ENCODE measurements around the gene DNAJC18.

The DNAJC18 gene

GRCh38 chr5:139386050-139386438, 53.3 kb downstream of the DNAJC18 start:
- DNase-seq = no peak

- DNase-seq = no peak
These were observed 54.0 kb downstream of the DNAJC18 start for GRCh38 chr5:139385061-139386049.

GRCh38 chr5:139384591-139385051, 54.7 kb downstream of the DNAJC18 start:
- no peak for DNase-seq

- DNase-seq = no peak
These were observed 55.2 kb downstream of the DNAJC18 start for GRCh38 chr5:139383993-139384590.

- DNase-seq = no peak
These were observed 55.9 kb downstream of the DNAJC18 start, which contains the start of gene SLC23A1 for GRCh38 chr5:139383275-139383992. SLC23A1 (minus strand) TSS chr5:139383297; CDS start chr5:139383253, 44 bp downstream.

GRCh38 chr5:139382807-139383206, 56.5 kb downstream of the DNAJC18 start:
- DNase-seq = no peak

- no peak for DNase-seq
These were observed 57.2 kb downstream of the DNAJC18 start for GRCh38 chr5:139381837-139382761.

- no peak for DNase-seq
These were observed 59.5 kb downstream of the DNAJC18 start for GRCh38 chr5:139379626-139380449.

- no peak for DNase-seq
These were observed 60.4 kb downstream of the DNAJC18 start for GRCh38 chr5:139378941-139379361.

GRCh38 chr5:139378101-139378825, 61.1 kb downstream of the DNAJC18 start:
- DNase-seq = no peak

- DNase-seq = no peak
These were observed 62.1 kb downstream of the DNAJC18 start for GRCh38 chr5:139377226-139377625.

- DNase-seq = no peak
These were observed 63.0 kb downstream of the DNAJC18 start for GRCh38 chr5:139376364-139376763.

- no peak for DNase-seq
These were observed 64.4 kb downstream of the DNAJC18 start for GRCh38 chr5:139374909-139375308.

GRCh38 chr5:139371482-139372435, 67.6 kb downstream of the DNAJC18 start:
- no peak for DNase-seq

GRCh38 chr5:139369181-139369580, 70.1 kb downstream of the DNAJC18 start:
- no peak for DNase-seq

- DNase-seq = no peak
These were observed 70.7 kb downstream of the DNAJC18 start for GRCh38 chr5:139368613-139369012.

- no peak for DNase-seq
These were observed 74.9 kb downstream of the DNAJC18 start for GRCh38 chr5:139364466-139364865.

GRCh38 chr5:139363937-139364336, 75.4 kb downstream of the DNAJC18 start:
- no peak for DNase-seq

GRCh38 chr5:139361835-139362429, 77.4 kb downstream of the DNAJC18 start:
- DNase-seq = no peak

All from central memory CD4-positive, alpha-beta T cell (primary cell).